Transverse colon (tissue), 4 donors: ENCODE results near the gene GNPTAB.

Experiments
- CTCF ChIP-seq, 5 experiments: fragments of 200-600 bp in 3 of 5; fragments of 450-650 bp in 2 of 5; sonication (generic) in 3 of 5; IDR thresholded peaks; 1 replicate in 2 of 5; 2 replicates in 3 of 5; pipeline ENCODE4 v1.5.1; 2016 to 2017; ENCODE audit warnings: antibody characterized with exemption in 5 of 5, inconsistent platforms in 3 of 5, mild to moderate bottlenecking in 2 of 5, moderate library complexity in 1 of 5
- EP300 ChIP-seq: sonication (generic); formaldehyde crosslinking; IDR thresholded peaks from one replicate; pipeline ENCODE4 v1.6.1; 2017; ENCODE audit warnings: antibody characterized with exemption, low read depth
- POLR2A ChIP-seq: fragments of 450-650 bp; IDR thresholded peaks from one replicate; pipeline ENCODE4 v1.6.1; 2016; ENCODE audit warnings: antibody characterized with exemption, mild to moderate bottlenecking, moderate library complexity
- POLR2AphosphoS5 ChIP-seq, 3 donors: sonication (generic); formaldehyde crosslinking; IDR thresholded peaks; one replicate each; pipeline ENCODE4 v1.6.1; 2016; ENCODE audit warnings: antibody characterized with exemption in 3 of 3

DNA sequence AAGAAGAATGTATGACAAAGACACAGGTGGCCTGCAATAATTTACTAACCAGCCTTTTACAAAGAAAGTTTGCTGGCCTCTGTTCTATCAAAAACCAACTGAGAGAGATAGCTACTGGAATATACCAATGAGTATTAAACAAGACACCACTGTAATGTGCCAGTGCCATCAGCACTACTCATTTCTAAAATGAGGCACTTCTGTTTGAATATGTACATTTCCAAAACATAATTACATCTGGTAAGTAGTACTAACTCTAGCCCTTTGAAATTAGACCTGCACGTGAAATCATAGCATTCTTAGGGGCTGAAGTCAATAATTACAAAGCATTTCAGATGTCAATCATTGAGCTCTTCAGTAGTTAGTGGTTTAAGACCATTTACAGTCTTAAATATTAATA is 84.6 kb downstream of the GNPTAB start:
- TF ChIP-seq CTCF (IDR thresholded peaks at IDR 0.05) (no peak), POLR2A (no peak), POLR2AphosphoS5 (IDR thresholded peaks at IDR 0.05) (no peak), EP300 (no peak)
